Psoas muscle (tissue), 8 donors: ENCODE data around the gene PPARG. TPM values are rescaled to one million over a fixed set of nuclear protein-coding genes. Genes with fewer than 3 reads are reported as not detected.

Source experiments
- ATAC-seq, 4 donors: fragments of 200-7000 bp; cut with Tn5 transposase; one replicate each; pipeline ENCODE4 v1.9.1; 2020; ENCODE audit warnings: moderate library complexity in 3 of 4, mild to moderate bottlenecking in 2 of 4
- DNase-seq, 2 donors: peaks; one replicate each; pipeline ENCODE4 v3.0.0-alpha.2; 2020
- H3K27ac ChIP-seq: fragments of 200-600 bp; one replicate; pipeline ENCODE4 v1.8.0; 2022
- H3K27me3 ChIP-seq, 3 donors: fragments of 200-600 bp in 1 of 3; one replicate each; pipeline versions ENCODE4 v1.6.1 to v1.8.0; 2013 to 2022; ENCODE audit warnings: low read length in 2 of 3, mild to moderate bottlenecking in 2 of 3, moderate library complexity in 1 of 3; ENCODE audit not compliant: insufficient read depth in 3 of 3
- H3K36me3 ChIP-seq, 2 donors: fragments of 200-600 bp in 1 of 2; one replicate each; pipeline versions ENCODE4 v1.6.1 to v1.8.0; 2013 to 2022; ENCODE audit warnings: low read depth in 1 of 2, mild to moderate bottlenecking in 1 of 2, moderate library complexity in 1 of 2; ENCODE audit not compliant: insufficient read depth in 1 of 2
- H3K4me1 ChIP-seq: fragments of 200-600 bp; one replicate; pipeline ENCODE4 v1.8.0; 2022
- H3K4me3 ChIP-seq: fragments of 200-600 bp; one replicate; pipeline ENCODE4 v1.8.0; 2022; ENCODE audit warnings: mild to moderate bottlenecking
- H3K9me3 ChIP-seq: fragments of 200-600 bp; one replicate; pipeline ENCODE4 v1.8.0; 2022
- CTCF ChIP-seq: fragments of 200-600 bp; IDR thresholded peaks from one replicate; pipeline ENCODE4 v1.8.0; 2022; ENCODE audit warnings: antibody characterized with exemption
- WGBS, 3 donors: extraction: QIAGEN DNeasy Blood & Tissue Kit; methylation state at CpG; one replicate each; pipeline versions ENCODE4 v1.1.6 to v1.1.7; 2013; 5-methylcytosine and 5-hydroxymethylcytosine counted together
- intact Hi-C, 2 donors: fragments of 100-400 bp; cut with DNase I; formaldehyde crosslinking; loops; one replicate each; pipeline versions ENCODE4 v1.11.0 to v1.14.2; 2022
- polyA plus RNA-seq, 3 donors: library from polyadenylated mRNA; stranded (reverse); fragments of 200-250 nt; gene quantifications; one replicate each; pipeline ENCODE4 v1.2.3, GENCODE V29; 2013
- total RNA-seq, 4 donors: library from RNA; stranded (reverse); fragmentation: NEBNext Ultra II Directional in 2 of 4; extraction: Animal tissue kit (Norgen Biotek cat#: 25700) in 2 of 4; gene quantifications; one replicate each; pipeline versions ENCODE4 v1.2.1 to v1.2.4, GENCODE V29; 2021 to 2023
- donor health status: healthy with polysubstance abuse.
- donor health status: DM: no; HTN: no; CAD: no; lungs with moderate emphysema.
- donor health status: Bipolar disorder and iron deficiency.
- donor health status: healthy.
- donor health status: DM: yes; HTN: yes; CAD: no.
- donor health status: DM: no; HTN: no; CAD: no.
- donor health status: DM: no; HTN: no; CAD: no.
- donor health status: DM: yes; HTN: yes; CAD: no.

The PPARG gene
- total and polyA plus RNA-seq, 7 donors = 3.1 to 6.8 (median 4.3) TPM

GRCh38 chr3:12308517-12308916 lies 19.6 kb downstream of the PPARG start:
- no peak for ATAC-seq
- intact Hi-C loops = no loop called here

GRCh38 chr3:12309716-12310115 lies 20.8 kb downstream of the PPARG start:
- intact Hi-C loops = no loop called here
- no peak for ATAC-seq
- Histone ChIP-seq H3K4me1 (no peaks in the 10 kb centered on the region), H3K9me3 (no peaks in the 10 kb centered on the region), H3K4me3 (no peak overlapping the region), H3K36me3 (no peaks in the 10 kb centered on the region), H3K27ac (no peak overlapping the region), H3K27me3 (peaks cover 0 to 4% (median 3%) of the 10 kb centered on the region in 3 donors)
- 59 to 66% (median 63%) methylated on average over 4 of the region's 4 CpGs for WGBS, 3 donors
- no peak for TF ChIP-seq CTCF
- no peak for DNase-seq

More at GRCh38 chr3:12308517-12308916, 19.6 kb downstream of the PPARG start:
- no peak for TF ChIP-seq CTCF
- DNase-seq = no peak
- H3K4me1 ChIP-seq = no peaks in the 10 kb centered on the region
- H3K4me3 ChIP-seq = no peak overlapping the region
- no peaks in the 10 kb centered on the region for H3K36me3 ChIP-seq
- no peaks in the 10 kb centered on the region for H3K9me3 ChIP-seq
- H3K27ac ChIP-seq = no peak overlapping the region
- peaks cover 0 to 5% (median 3%) of the 10 kb centered on the region in 3 donors for H3K27me3 ChIP-seq

- no peaks in the 10 kb centered on the region for H3K4me1 ChIP-seq
- H3K27ac ChIP-seq = no peak overlapping the region
- intact Hi-C loops = no loop called here
- peaks cover 0 to 4% (median 0%) of the 10 kb centered on the region in 3 donors for H3K27me3 ChIP-seq
- DNase-seq (no peak), ATAC-seq (no peak)
- H3K9me3 ChIP-seq = no peaks in the 10 kb centered on the region
- no peak overlapping the region for H3K4me3 ChIP-seq
- WGBS, 3 donors = 77 to 95% (median 83%) methylated on average over 1 of the region's 1 CpG
- no peak for TF ChIP-seq CTCF
- no peaks in the 10 kb centered on the region for H3K36me3 ChIP-seq
Observed at GRCh38 chr3:12312010-12312409, 23.1 kb downstream of the PPARG start.

GRCh38 chr3:12313519-12313918 lies 24.6 kb downstream of the PPARG start:
- intact Hi-C loops = no loop called here
- WGBS, 3 donors = 76 to 87% (median 86%) methylated on average over 2 of the region's 2 CpGs
- no peaks in the 10 kb centered on the region for H3K36me3 ChIP-seq
- peaks cover 0 to 4% (median 0%) of the 10 kb centered on the region in 3 donors for H3K27me3 ChIP-seq
- no peak for TF ChIP-seq CTCF
- H3K27ac ChIP-seq = no peak overlapping the region
- H3K9me3 ChIP-seq = no peaks in the 10 kb centered on the region
- no peaks in the 10 kb centered on the region for H3K4me1 ChIP-seq
- DNase-seq (no peak), ATAC-seq (no peak)
- no peak overlapping the region for H3K4me3 ChIP-seq

GRCh38 chr3:12316253-12316652 lies 27.4 kb downstream of the PPARG start:
- H3K4me3 ChIP-seq = no peak overlapping the region
- H3K27ac ChIP-seq = no peak overlapping the region
- no peaks in the 10 kb centered on the region for H3K9me3 ChIP-seq
- 68 to 75% (median 69%) methylated on average over 4 of the region's 4 CpGs for WGBS, 3 donors
- DNase-seq (no peak), ATAC-seq (no peak)
- no peaks in the 10 kb centered on the region for H3K4me1 ChIP-seq
- intact Hi-C loops = no loop called here
- no peak for TF ChIP-seq CTCF
- H3K36me3 ChIP-seq = no peaks in the 10 kb centered on the region
- H3K27me3 ChIP-seq = peaks cover 0 to 4% (median 0%) of the 10 kb centered on the region in 3 donors
